Naive thymus-derived CD4-positive, alpha-beta T cell (primary cell): ENCODE measurements around the gene MTHFD2L. TPM values are rescaled to one million over a fixed set of nuclear protein-coding genes. Genes with fewer than 3 reads are reported as not detected.

Experiments
- ATAC-seq: fragments of 150-1000 bp; cut with Tn5 transposase; 2 replicates; pipeline ENCODE4 v1.10.0; 2021; ENCODE audit warnings: mild to moderate bottlenecking, moderate library complexity
- CTCF ChIA-PET: fragments of 350-600 bp; sonication (Branson Sonifier 250); formaldehyde crosslinking; loops from one replicate; lab custom pipeline; 2021; ENCODE audit warnings: antibody characterized with exemption; lab: Charles Lee
- POLR2A ChIA-PET: fragments of 350-600 bp; sonication (Branson Sonifier 250); formaldehyde crosslinking; loops from one replicate; lab custom pipeline; 2021; ENCODE audit warnings: antibody characterized with exemption, inconsistent platforms; lab: Charles Lee
- DNase-seq, 9 donors: peaks; one replicate each; pipeline versions ENCODE4 v3.0.0 to v3.0.0-alpha.2; 2020 to 2022; ENCODE audit warnings: mixed read lengths in 1 of 9
- H3K27ac ChIP-seq: one replicate; pipeline ENCODE4 v1.7.0; 2013; ENCODE audit warnings: mild to moderate bottlenecking, low read depth, low read length, moderate library complexity
- H3K27me3 ChIP-seq, 2 donors: one replicate each; pipeline ENCODE4 v1.7.0; 2013; ENCODE audit warnings: low read length in 2 of 2, mild to moderate bottlenecking in 2 of 2, moderate library complexity in 2 of 2; ENCODE audit not compliant: control insufficient read depth in 2 of 2, insufficient read depth in 2 of 2
- H3K36me3 ChIP-seq, 3 experiments: 1 replicate in 2 of 3; 2 replicates in 1 of 3; pipeline ENCODE4 v1.7.0; 2013; ENCODE audit warnings: low read length in 3 of 3, mild to moderate bottlenecking in 3 of 3, moderate library complexity in 1 of 3; ENCODE audit not compliant: insufficient read depth in 3 of 3, control insufficient read depth in 2 of 3
- H3K4me1 ChIP-seq, 2 donors: one replicate each; pipeline ENCODE4 v1.7.0; 2013; ENCODE audit warnings: low read length in 2 of 2, mild to moderate bottlenecking in 2 of 2, moderate library complexity in 1 of 2; ENCODE audit not compliant: control insufficient read depth in 2 of 2, insufficient read depth in 2 of 2
- H3K4me3 ChIP-seq: 2 replicates; pipeline ENCODE4 v1.7.0; 2013; ENCODE audit warnings: mild to moderate bottlenecking, low read length
- H3K9me3 ChIP-seq, 3 experiments: 1 replicate in 2 of 3; 2 replicates in 1 of 3; pipeline ENCODE4 v1.7.0; 2013; ENCODE audit warnings: low read length in 3 of 3; ENCODE audit not compliant: control insufficient read depth in 2 of 3
- H3K27ac Mint-ChIP-seq, 9 donors: one replicate each; pipeline ENCODE4 v1.8.0; 2020 to 2022; ENCODE audit warnings: mixed read lengths in 9 of 9, mild to moderate bottlenecking in 8 of 9, moderate library complexity in 5 of 9, inconsistent platforms in 2 of 9
- H3K27me3 Mint-ChIP-seq, 5 donors: one replicate each; pipeline ENCODE4 v1.8.0; 2021 to 2022; ENCODE audit warnings: mixed read lengths in 5 of 5, mild to moderate bottlenecking in 1 of 5
- H3K36me3 Mint-ChIP-seq, 5 donors: one replicate each; pipeline ENCODE4 v1.8.0; 2020 to 2022; ENCODE audit warnings: mixed read lengths in 5 of 5, mild to moderate bottlenecking in 3 of 5, inconsistent platforms in 1 of 5
- H3K4me1 Mint-ChIP-seq, 7 donors: one replicate each; pipeline ENCODE4 v1.8.0; 2020 to 2022; ENCODE audit warnings: mixed read lengths in 7 of 7, mild to moderate bottlenecking in 3 of 7, inconsistent platforms in 1 of 7
- H3K4me3 Mint-ChIP-seq, 10 donors: one replicate each; pipeline ENCODE4 v1.8.0; 2020 to 2022; ENCODE audit warnings: mild to moderate bottlenecking in 10 of 10, mixed read lengths in 10 of 10, moderate library complexity in 6 of 10, inconsistent platforms in 2 of 10
- H3K9me3 Mint-ChIP-seq, 11 donors: one replicate each; pipeline ENCODE4 v1.8.0; 2020 to 2022; ENCODE audit warnings: mixed read lengths in 11 of 11, mild to moderate bottlenecking in 4 of 11, inconsistent platforms in 1 of 11, moderate library complexity in 1 of 11
- intact Hi-C, 2 donors: fragments of 100-400 bp; cut with micrococcal nuclease; formaldehyde crosslinking; loops; one replicate each; pipeline ENCODE4 v1.15.1; 2023
- polyA plus RNA-seq, 2 donors: library from polyadenylated mRNA; unstranded; fragments of 300-500 nt; fragmentation: Illumina TruSeq; gene quantifications; one replicate each; pipeline ENCODE4 v1.2.3, GENCODE V29; 2021
- total RNA-seq, 6 experiments: library from RNA in 5 of 6; stranded (reverse) in 5 of 6; gene quantifications; 1 replicate in 5 of 6; 2 replicates in 1 of 6; pipeline ENCODE4 v1.2.3 and lab custom pipeline; 2021 to 2026

Gene MTHFD2L
- total and polyA plus RNA-seq, 7 experiments from 2014 or later, result 2.3 to 13.7 (median 10.2) TPM

DNA sequence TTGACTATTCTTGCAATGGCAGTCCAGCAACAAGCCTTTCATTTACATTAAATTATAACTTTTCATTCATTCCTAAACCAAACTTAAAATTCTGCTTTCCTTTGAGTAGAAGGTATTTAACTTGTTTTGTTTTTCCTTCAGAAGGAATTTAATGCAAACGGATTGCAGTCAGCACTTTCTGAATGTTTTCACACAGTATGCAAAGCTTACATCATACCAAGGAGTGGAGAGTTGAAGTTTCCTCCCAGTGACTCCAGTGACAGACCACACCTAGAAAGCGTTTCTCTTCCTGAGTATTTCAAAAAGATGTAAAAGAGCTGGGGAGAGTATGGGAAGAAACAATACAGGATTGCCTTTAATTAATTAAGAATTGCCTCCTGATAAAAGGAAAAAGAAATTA lies 158.5 kb downstream of the MTHFD2L start:
- POLR2A ChIA-PET, result no interaction called here
- Mint-ChIP-seq H3K4me1 (peaks cover 0 to 9% (median 0%) of the 10 kb centered on the region in 7 donors), H3K27me3 (peaks cover 0 to 9% (median 3%) of the 10 kb centered on the region in 5 donors), H3K4me3 (no peak overlapping the region), H3K27ac (no peak overlapping the region), H3K36me3 (peaks cover 0 to 3% (median 0%) of the 10 kb centered on the region in 5 donors), H3K9me3 (no peaks in the 10 kb centered on the region)
- CTCF ChIA-PET, result no interaction called here
- H3K27me3 ChIP-seq, result no peaks in the 10 kb centered on the region
- no peak for DNase-seq
- intact Hi-C loops, result no loop called here
- H3K27ac ChIP-seq, result no peak overlapping the region
- no peaks in the 10 kb centered on the region for H3K4me1 ChIP-seq
- H3K4me3 ChIP-seq, result no peak overlapping the region
- no peaks in the 10 kb centered on the region for H3K9me3 ChIP-seq
- ATAC-seq, result no peak
- no peaks in the 10 kb centered on the region for H3K36me3 ChIP-seq

DNA sequence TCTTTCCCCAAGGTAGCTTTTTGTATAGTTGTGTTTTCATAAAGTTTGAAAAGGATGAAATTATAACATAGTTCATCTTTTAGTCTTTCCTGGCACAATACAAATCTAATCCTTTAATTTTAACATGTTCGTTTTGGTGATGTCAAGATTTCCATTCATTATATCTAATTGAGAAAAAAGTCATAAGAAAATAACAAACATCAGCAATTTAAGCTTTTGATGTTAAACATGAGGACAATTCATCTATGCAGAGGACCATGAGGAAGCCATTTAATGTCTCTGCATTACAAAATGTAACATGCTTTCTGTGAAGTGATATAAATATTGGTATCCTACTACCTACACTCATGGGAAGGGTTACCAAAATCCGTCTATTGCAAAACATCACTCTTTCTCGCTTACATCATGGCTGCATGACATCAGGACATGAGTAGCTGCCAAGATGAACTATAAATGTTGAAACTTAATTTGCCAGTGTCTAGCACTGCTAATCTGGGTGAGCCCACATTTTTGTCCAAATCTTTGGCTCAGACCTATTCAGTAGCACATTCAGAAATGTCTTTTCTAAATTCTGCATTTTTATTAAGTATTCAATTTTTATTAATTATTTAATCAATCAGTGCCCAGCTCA lies 159.8 kb downstream of the MTHFD2L start:
- POLR2A ChIA-PET, result no interaction called here
- no peaks in the 10 kb centered on the region for H3K36me3 ChIP-seq
- no peaks in the 10 kb centered on the region for H3K4me1 ChIP-seq
- Mint-ChIP-seq H3K4me3 (no peak overlapping the region), H3K27ac (no peak overlapping the region), H3K36me3 (peaks cover 0 to 3% (median 0%) of the 10 kb centered on the region in 5 donors), H3K4me1 (peaks cover 0 to 6% (median 0%) of the 10 kb centered on the region in 7 donors), H3K9me3 (no peaks in the 10 kb centered on the region), H3K27me3 (peaks cover 0 to 15% (median 7%) of the 10 kb centered on the region in 5 donors)
- H3K9me3 ChIP-seq, result no peaks in the 10 kb centered on the region
- H3K27me3 ChIP-seq, result no peaks in the 10 kb centered on the region
- CTCF ChIA-PET, result no interaction called here
- DNase-seq (no peak), ATAC-seq (no peak)
- intact Hi-C loops, result no loop called here
- H3K4me3 ChIP-seq, result no peak overlapping the region
- no peak overlapping the region for H3K27ac ChIP-seq

DNA sequence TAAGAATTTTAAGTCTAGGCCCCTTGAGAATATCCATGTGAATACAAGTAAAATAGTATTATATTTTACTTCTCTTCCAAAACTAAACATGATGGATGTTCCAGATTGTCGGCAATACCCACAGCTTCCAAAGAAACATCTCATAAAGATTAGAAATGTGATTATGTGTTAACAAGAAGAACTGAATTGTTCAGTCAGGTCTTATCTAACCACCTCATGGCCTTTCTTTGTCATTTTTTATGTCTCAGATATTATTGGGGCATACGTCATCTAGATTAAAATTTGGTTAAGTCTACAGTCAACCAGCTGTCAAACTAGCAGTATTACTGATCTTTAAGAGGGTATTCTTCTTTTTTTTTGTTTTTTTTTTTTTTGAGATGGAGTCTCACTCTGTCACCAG lies 160.4 kb downstream of the MTHFD2L start:
- no peaks in the 10 kb centered on the region for H3K9me3 Mint-ChIP-seq
- DNase-seq, result no peak
- ChIA-PET POLR2A (no interaction called here), CTCF (no interaction called here)
- peaks cover 0 to 3% (median 0%) of the 10 kb centered on the region in 5 donors for H3K36me3 Mint-ChIP-seq
- H3K27ac Mint-ChIP-seq, result no peak overlapping the region
- no peak overlapping the region for H3K4me3 ChIP-seq
- H3K9me3 ChIP-seq, result no peaks in the 10 kb centered on the region
- peaks cover 0 to 6% (median 0%) of the 10 kb centered on the region in 7 donors for H3K4me1 Mint-ChIP-seq
- no peaks in the 10 kb centered on the region for H3K27me3 ChIP-seq
- H3K27ac ChIP-seq, result no peak overlapping the region
- H3K4me3 Mint-ChIP-seq, result no peak overlapping the region
- no peak for ATAC-seq
- H3K4me1 ChIP-seq, result no peaks in the 10 kb centered on the region
- H3K36me3 ChIP-seq, result no peaks in the 10 kb centered on the region
- peaks cover 0 to 15% (median 10%) of the 10 kb centered on the region in 5 donors for H3K27me3 Mint-ChIP-seq
- intact Hi-C loops, result no loop called here

DNA sequence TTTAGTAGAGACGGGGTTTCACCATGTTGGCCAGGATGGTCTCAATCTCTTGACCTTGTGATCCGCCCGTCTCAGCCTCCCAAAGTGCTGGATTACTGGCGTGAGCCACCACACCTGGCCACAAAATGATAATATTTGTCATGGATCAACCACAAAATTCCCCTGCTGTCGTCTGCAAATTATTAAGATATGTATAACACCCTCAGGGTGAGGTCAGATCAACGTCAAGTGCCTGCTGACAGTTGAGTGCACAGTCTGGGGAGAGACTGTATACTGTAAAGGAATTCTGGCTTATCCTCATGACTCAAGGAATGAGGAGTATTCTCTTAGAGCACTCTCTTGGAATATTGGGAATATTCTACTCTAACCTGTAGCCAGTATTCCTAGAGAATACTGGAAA lies 161.6 kb downstream of the MTHFD2L start:
- Mint-ChIP-seq H3K27ac (no peak overlapping the region), H3K36me3 (peaks cover 0 to 3% (median 0%) of the 10 kb centered on the region in 5 donors), H3K9me3 (no peaks in the 10 kb centered on the region), H3K4me1 (peaks cover 0 to 6% (median 0%) of the 10 kb centered on the region in 7 donors), H3K27me3 (peaks cover 4 to 22% (median 19%) of the 10 kb centered on the region in 5 donors), H3K4me3 (no peak overlapping the region)
- ChIA-PET POLR2A (no interaction called here), CTCF (no interaction called here)
- intact Hi-C loops, result no loop called here
- no peak overlapping the region for H3K4me3 ChIP-seq
- ATAC-seq, result no peak
- no peaks in the 10 kb centered on the region for H3K27me3 ChIP-seq
- H3K27ac ChIP-seq, result no peak overlapping the region
- H3K4me1 ChIP-seq, result no peaks in the 10 kb centered on the region
- no peaks in the 10 kb centered on the region for H3K9me3 ChIP-seq
- no peak for DNase-seq
- H3K36me3 ChIP-seq, result no peaks in the 10 kb centered on the region

DNA sequence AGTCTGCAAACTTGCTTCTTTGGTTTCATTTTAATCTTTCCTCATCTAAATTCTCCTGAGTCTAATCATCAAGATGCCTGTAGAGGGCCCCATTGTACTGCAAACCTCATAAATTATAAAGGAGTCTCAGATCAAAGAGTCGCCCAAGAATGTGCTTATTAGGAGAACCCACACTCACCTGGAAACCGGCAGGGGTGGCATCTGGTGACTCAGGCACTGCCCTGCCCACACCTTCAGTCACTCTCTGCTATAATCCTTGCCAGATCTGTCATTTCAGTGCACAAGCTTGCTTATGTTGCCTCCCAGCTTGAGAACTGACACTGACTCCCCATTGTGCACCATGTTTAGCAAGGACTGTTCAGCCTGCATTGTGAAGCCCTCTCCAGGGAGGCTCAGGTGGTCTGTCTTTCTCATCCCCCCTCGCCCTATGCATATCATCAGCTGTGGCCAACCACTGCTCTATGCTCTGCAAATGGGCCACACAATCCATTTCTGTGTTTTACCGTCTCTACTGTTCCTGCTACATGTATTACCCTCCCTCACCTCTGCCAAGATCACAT lies 162.7 kb downstream of the MTHFD2L start:
- POLR2A ChIA-PET, result interaction anchor here (0.6 kb wide), 1 partner anchor 70 kb away, joined by 3 read pairs; no protein-coding TSS in a partner anchor
- Histone ChIP-seq H3K27me3 (no peaks in the 10 kb centered on the region), H3K4me1 (no peaks in the 10 kb centered on the region), H3K4me3 (no peak overlapping the region), H3K9me3 (no peaks in the 10 kb centered on the region), H3K36me3 (no peaks in the 10 kb centered on the region), H3K27ac (no peak overlapping the region)
- no peaks in the 10 kb centered on the region for H3K9me3 Mint-ChIP-seq
- CTCF ChIA-PET, result no interaction called here
- ATAC-seq (peak; percentile 82), DNase-seq (peak in 6 of 9 donors; percentile 17 to 35 (median 24))
- peaks cover 0 to 6% (median 0%) of the 10 kb centered on the region in 7 donors for H3K4me1 Mint-ChIP-seq
- H3K4me3 Mint-ChIP-seq, result no peak overlapping the region
- intact Hi-C loops, result loop anchor here (1.0 to 5.0 kb wide), 4 partner anchors 56 to 355 kb away; no protein-coding TSS in a partner anchor
- H3K27me3 Mint-ChIP-seq, result peaks cover 4 to 23% (median 19%) of the 10 kb centered on the region in 5 donors
- no peak overlapping the region for H3K27ac Mint-ChIP-seq
- H3K36me3 Mint-ChIP-seq, result peaks cover 0 to 3% (median 0%) of the 10 kb centered on the region in 5 donors

DNA sequence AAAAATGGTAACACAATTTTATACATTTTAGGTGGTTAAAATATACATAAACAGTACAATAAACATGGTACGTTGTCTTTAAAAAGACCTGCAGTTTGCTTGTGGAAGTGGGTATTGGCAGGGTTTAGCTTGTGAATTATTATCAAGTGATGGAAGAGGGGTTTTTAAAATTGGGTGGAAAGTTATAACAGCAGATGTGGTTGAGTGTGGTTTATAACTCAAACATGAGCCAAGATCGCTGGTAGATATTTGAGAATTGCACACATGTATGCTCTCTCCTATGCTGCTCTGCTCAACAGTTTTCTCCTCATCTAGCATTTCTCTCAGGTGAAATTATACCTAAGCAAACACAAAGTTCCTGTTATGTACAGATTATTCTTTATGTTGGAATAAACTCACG lies 164.4 kb downstream of the MTHFD2L start:
- Histone ChIP-seq H3K27ac (no peak overlapping the region), H3K9me3 (no peaks in the 10 kb centered on the region), H3K4me3 (no peak overlapping the region), H3K4me1 (no peaks in the 10 kb centered on the region), H3K36me3 (no peaks in the 10 kb centered on the region), H3K27me3 (no peaks in the 10 kb centered on the region)
- DNase-seq (no peak), ATAC-seq (no peak)
- Mint-ChIP-seq H3K9me3 (no peaks in the 10 kb centered on the region), H3K36me3 (no peaks in the 10 kb centered on the region), H3K27me3 (peaks cover 4 to 25% (median 21%) of the 10 kb centered on the region in 5 donors), H3K27ac (no peak overlapping the region), H3K4me1 (peaks cover 0 to 6% (median 0%) of the 10 kb centered on the region in 7 donors), H3K4me3 (no peak overlapping the region)
- ChIA-PET CTCF (no interaction called here), POLR2A (no interaction called here)
- intact Hi-C loops, result loop anchor here in 1 of 2 donors (5.0 kb wide), 1 partner anchor 210 kb away; no protein-coding TSS in a partner anchor
